ENCODE data around the gene SLC27A1. TPM values are rescaled to one million over a fixed set of nuclear protein-coding genes. Genes with fewer than 3 reads are reported as not detected.

SLC27A1 gene
- total and polyA plus RNA-seq, 2 donors (not counting 3 experiments of a cell fraction or from before 2014, with no cell fraction given), result 10.4 to 13.5 TPM

DNA sequence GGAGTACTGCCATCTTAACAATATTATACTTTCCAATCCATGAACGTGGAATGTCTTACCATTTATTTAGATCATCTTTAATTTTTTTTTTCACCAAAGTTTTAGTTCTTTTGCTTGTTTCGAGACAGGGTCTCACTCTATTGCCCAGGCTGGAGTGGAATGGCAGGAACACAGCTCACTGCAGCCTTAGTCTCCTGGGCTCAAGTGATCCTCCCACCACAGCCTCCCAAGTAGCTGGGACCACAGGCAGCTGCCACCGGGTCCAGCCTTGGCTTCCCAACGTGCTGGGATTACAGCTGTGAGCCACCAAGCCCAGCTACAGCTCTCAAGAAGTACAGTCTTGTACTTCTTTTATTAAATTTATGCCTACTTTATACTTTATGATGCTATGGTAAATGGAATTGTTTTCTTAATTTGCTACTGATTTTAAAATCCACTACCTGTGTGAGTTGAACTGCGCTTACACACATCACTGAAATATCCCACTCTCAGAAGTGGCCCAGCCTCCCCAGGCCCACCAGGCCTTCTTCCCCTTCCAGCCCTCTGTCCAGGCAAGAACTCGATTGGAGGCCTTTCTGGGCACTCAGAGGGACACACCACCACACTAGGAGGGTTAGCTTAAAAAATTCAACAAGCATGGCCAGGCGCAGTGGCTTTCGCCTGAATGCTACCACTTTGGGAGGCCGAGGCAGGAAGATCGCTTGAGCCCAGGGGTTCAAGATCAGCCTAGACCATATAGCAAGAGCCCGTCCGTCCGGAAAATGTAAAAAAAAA lies 40.1 kb downstream of the SLC27A1 start:
- Histone ChIP-seq H3K27ac (ENCODE audit: insufficient read depth, low read depth, low read length) (peak overlapping the region; percentile 69), H3K9ac (replicated peaks; ENCODE audit: extremely low read depth, insufficient read depth, low read length) (peak overlapping the region; percentile 86), H3K36me3 (ENCODE audit: control insufficient read depth in 2 of 2, extremely low read depth in 1 of 2, insufficient read depth in 2 of 2, low read length in 2 of 2) (peaks cover 0 to 2% of the 10 kb centered on the region in 2 experiments), H3K4me3 (replicated peaks in 1 of 3; ENCODE audit: insufficient read depth in 1 of 3, low read depth in 1 of 3, low read length in 3 of 3) (peak overlapping the region; percentile 81 to 82 (median 81)), H3K27me3 (ENCODE audit: control insufficient read depth in 2 of 2, insufficient read depth in 2 of 2, low read length in 2 of 2) (no peaks in the 10 kb centered on the region), H2AFZ (ENCODE audit: low read depth, low read length) (no peak overlapping the region), H4K20me1 (replicated peaks; ENCODE audit: control insufficient read depth, extremely low read depth, insufficient read depth, low read length) (no peaks in the 10 kb centered on the region), H3K79me2 (ENCODE audit: control insufficient read depth, insufficient read depth, low read length) (peaks cover 47% of the 10 kb centered on the region), H3K9me3 (replicated peaks; ENCODE audit: control insufficient read depth, insufficient read depth, low read length) (no peaks in the 10 kb centered on the region), H3K4me2 (ENCODE audit: insufficient read depth, low read length) (peak overlapping the region; percentile 90), H3K4me1 (ENCODE audit: control insufficient read depth, extremely low read depth, insufficient read depth, low read length) (peaks cover 13% of the 10 kb centered on the region), H3K9me1 (replicated peaks; ENCODE audit: control insufficient read depth, extremely low read depth, insufficient read depth, low read length) (no peaks in the 10 kb centered on the region)
- no peak for TF ChIP-seq POLR2A (IDR thresholded peaks at IDR 0.05; ENCODE audit: low read depth, low read length)
- no peak for TF ChIP-seq EZH2 (IDR thresholded peaks at IDR 0.05; ENCODE audit: borderline replicate concordance, low read depth, low read length, severe bottlenecking)
- no peak for TF ChIP-seq JUN (IDR thresholded peaks at IDR 0.05; ENCODE audit: borderline replicate concordance, insufficient read depth, insufficient read length, low read depth)
- TF ChIP-seq MAX (IDR thresholded peaks at IDR 0.05; ENCODE audit: insufficient read depth, insufficient read length), result no peak
- TF ChIP-seq MYC (IDR thresholded peaks at IDR 0.05; ENCODE audit: low read depth, low read length), result no peak
- TF ChIP-seq POLR2AphosphoS5 (IDR thresholded peaks at IDR 0.05; ENCODE audit: insufficient read depth, low read depth, low read length), result no peak
- TF ChIP-seq CTCF (IDR thresholded peaks at IDR 0.05; ENCODE audit: extremely low read depth in 1 of 2, insufficient read depth in 1 of 2, low read depth in 1 of 2, low read length in 2 of 2), result no peak
- no peak for TF ChIP-seq GATA2 (IDR thresholded peaks at IDR 0.05; ENCODE audit: insufficient read depth, insufficient read length, low read depth, low read length)
- no peak for FAIRE-seq
- dilution Hi-C loops (cut with MboI; ENCODE audit: extremely low pct_ligation_motif_present, low sequenced_read_pairs) (no loop called here), intact Hi-C loops (cut with micrococcal nuclease) (loop anchor here (2.0 kb wide), 1 partner anchor 50 kb away; no protein-coding TSS in a partner anchor)
- no TSS peak for BruUV-seq (replicated peaks)
- POLR2A ChIA-PET, result interaction anchor here (0.6 to 2.1 kb wide), 3 partner anchors 16 to 267 kb away, joined by 3 to 8 read pairs (median 6); no protein-coding TSS in a partner anchor
- CTCF ChIA-PET, result interaction anchor here (1.1 to 8.4 kb wide), 8 partner anchors 10 to 256 kb away, joined by 3 to 67 read pairs (median 7); no protein-coding TSS in a partner anchor
- peak; percentile 32 for DNase-seq (ENCODE audit: low read depth, low spot score)

All from endothelial cell of umbilical vein (primary cell).